Thoracic aorta (tissue), 2 donors: Measurements from ENCODE around the gene KBTBD2. TPM values are rescaled to one million over a fixed set of nuclear protein-coding genes. Genes with fewer than 3 reads are reported as not detected.
"Not testable (repeated sequence)": the region's sequence is repeated elsewhere in the genome, so short reads cannot be mapped to it uniquely, and the experiment has no call there.

Experiments used
- ATAC-seq: fragments of 150-250 bp; one replicate; pipeline ENCODE4 v1.8.0; 2017; ENCODE audit warnings: low read depth; ENCODE audit not compliant: insufficient number of reproducible peaks, low FRiP score
- DNase-seq: peaks from one replicate; pipeline ENCODE4 v3.0.0-alpha.2; 2020; ENCODE audit warnings: low spot score
- H3K27ac ChIP-seq, 2 donors: fragments of 200-600 bp; sonication (generic); 1 replicate in 1 of 2; 2 replicates in 1 of 2; pipeline ENCODE4 v1.5.1; 2016; ENCODE audit warnings: mild to moderate bottlenecking in 2 of 2, moderate library complexity in 2 of 2
- H3K27me3 ChIP-seq: fragments of 200-600 bp; sonication (generic); replicated peaks from 2 replicates; pipeline ENCODE4 v1.6.0; 2016; ENCODE audit warnings: mild to moderate bottlenecking; ENCODE audit not compliant: insufficient read depth
- H3K36me3 ChIP-seq: fragments of 200-600 bp; sonication (generic); one replicate; pipeline ENCODE4 v1.5.1; 2016
- H3K4me1 ChIP-seq, 2 donors: fragments of 200-600 bp; sonication (generic); 1 replicate in 1 of 2; 2 replicates in 1 of 2; pipeline versions ENCODE4 v1.5.1 to v1.6.0; 2016; ENCODE audit warnings: low read depth in 2 of 2, mild to moderate bottlenecking in 1 of 2; ENCODE audit not compliant: control insufficient read depth in 1 of 2
- H3K4me3 ChIP-seq: fragments of 200-600 bp; sonication (generic); 2 replicates; pipeline ENCODE4 v1.5.1; 2016; ENCODE audit warnings: mild to moderate bottlenecking
- H3K9me3 ChIP-seq: fragments of 200-600 bp; sonication (generic); 2 replicates; pipeline ENCODE4 v1.5.1; 2016
- CTCF ChIP-seq: fragments of 200-600 bp; sonication (generic); IDR thresholded peaks from one replicate; pipeline ENCODE4 v1.5.1; 2019; ENCODE audit warnings: antibody characterized with exemption
- total RNA-seq, 2 donors: library from RNA; depleted of rRNA; stranded (reverse); fragments of >200 nt; gene quantifications; one replicate each; pipeline versions ENCODE4 v1.1.0 to v1.2.3, GENCODE V29; 2016

The KBTBD2 gene
- total RNA-seq, 2 donors from 2014 or later = 24.1 to 47.9 TPM

- not testable (repeated sequence) for DNase-seq, H3K9me3 ChIP-seq, ATAC-seq, H3K27me3 ChIP-seq, H3K27ac ChIP-seq, H3K4me3 ChIP-seq, H3K36me3 ChIP-seq, H3K4me1 ChIP-seq
Measured at GRCh38 chr7:32850654-32851053, 40.9 kb downstream of the KBTBD2 start.

GRCh38 chr7:32848655-32849054, 42.9 kb downstream of the KBTBD2 start:
- ATAC-seq, H3K36me3 ChIP-seq: not testable (repeated sequence)

GRCh38 chr7:32846630-32847225, 44.8 kb downstream of the KBTBD2 start:
- H3K9me3 ChIP-seq = no peaks in the 10 kb centered on the region
- no peaks in the 10 kb centered on the region for H3K36me3 ChIP-seq
- H3K27ac ChIP-seq = no peak overlapping the region
- peak; percentile 88 for TF ChIP-seq CTCF
- peak; percentile 78 for DNase-seq
- no peaks in the 10 kb centered on the region for H3K4me1 ChIP-seq
- no peaks in the 10 kb centered on the region for H3K27me3 ChIP-seq
- ATAC-seq = peak; percentile 99
- peak overlapping the region; percentile 18 for H3K4me3 ChIP-seq

More at GRCh38 chr7:32848655-32849054, 42.9 kb downstream of the KBTBD2 start:
- not testable (repeated sequence) for H3K4me1 ChIP-seq, H3K27me3 ChIP-seq, H3K9me3 ChIP-seq, H3K4me3 ChIP-seq, DNase-seq, H3K27ac ChIP-seq

- not testable (repeated sequence) for ATAC-seq, H3K36me3 ChIP-seq, H3K4me1 ChIP-seq, H3K4me3 ChIP-seq, H3K9me3 ChIP-seq, H3K27ac ChIP-seq, DNase-seq, H3K27me3 ChIP-seq
Measured at GRCh38 chr7:32844748-32845147, 46.8 kb downstream of the KBTBD2 start.

- not testable (repeated sequence) for H3K4me1 ChIP-seq, H3K9me3 ChIP-seq, H3K4me3 ChIP-seq, H3K36me3 ChIP-seq, H3K27ac ChIP-seq, DNase-seq, H3K27me3 ChIP-seq, ATAC-seq
Measured at GRCh38 chr7:32843763-32844162, 47.8 kb downstream of the KBTBD2 start.

GRCh38 chr7:32839846-32840245, 51.7 kb downstream of the KBTBD2 start:
- H3K36me3 ChIP-seq, H3K4me1 ChIP-seq, ATAC-seq, H3K4me3 ChIP-seq, H3K27me3 ChIP-seq, H3K9me3 ChIP-seq, DNase-seq, H3K27ac ChIP-seq: not testable (repeated sequence)

GRCh38 chr7:32828996-32829752, 62.4 kb downstream of the KBTBD2 start:
- H3K36me3 ChIP-seq, H3K9me3 ChIP-seq, H3K4me3 ChIP-seq, DNase-seq, H3K27ac ChIP-seq, H3K4me1 ChIP-seq, ATAC-seq, H3K27me3 ChIP-seq: not testable (repeated sequence)

Other genes starting within 250 kb of the KBTBD2 start
- 100 to 1,000 TPM; 166 to 196 TPM for gene FKBP9, start 65.7 kb upstream of the KBTBD2 start, total RNA-seq
- 10 to 100 TPM; 14.5 to 22.2 TPM for gene NT5C3A, start 171.0 kb upstream of the KBTBD2 start, total RNA-seq
- gene RP9, start 217.6 kb upstream of the KBTBD2 start, total RNA-seq = 10 to 100 TPM in 1 of 2 donors, 1 to 10 TPM in 1; 7.6 to 17.0 TPM
- 10 to 100 TPM; 23.0 to 28.6 TPM for gene BBS9, start 237.8 kb upstream of the KBTBD2 start, total RNA-seq